Activated CD8-positive, alpha-beta memory T cell treated with anti-CD3 and anti-CD28 coated beads for 48 hours (primary cell): ENCODE results near the gene RP9.

Source experiments
- DNase-seq, 3 experiments: peaks; one replicate each; pipeline ENCODE4 v3.0.0-alpha.2; 2020; ENCODE audit warnings: low read depth in 2 of 3, low spot score in 2 of 3

Gene RP9

DNA sequence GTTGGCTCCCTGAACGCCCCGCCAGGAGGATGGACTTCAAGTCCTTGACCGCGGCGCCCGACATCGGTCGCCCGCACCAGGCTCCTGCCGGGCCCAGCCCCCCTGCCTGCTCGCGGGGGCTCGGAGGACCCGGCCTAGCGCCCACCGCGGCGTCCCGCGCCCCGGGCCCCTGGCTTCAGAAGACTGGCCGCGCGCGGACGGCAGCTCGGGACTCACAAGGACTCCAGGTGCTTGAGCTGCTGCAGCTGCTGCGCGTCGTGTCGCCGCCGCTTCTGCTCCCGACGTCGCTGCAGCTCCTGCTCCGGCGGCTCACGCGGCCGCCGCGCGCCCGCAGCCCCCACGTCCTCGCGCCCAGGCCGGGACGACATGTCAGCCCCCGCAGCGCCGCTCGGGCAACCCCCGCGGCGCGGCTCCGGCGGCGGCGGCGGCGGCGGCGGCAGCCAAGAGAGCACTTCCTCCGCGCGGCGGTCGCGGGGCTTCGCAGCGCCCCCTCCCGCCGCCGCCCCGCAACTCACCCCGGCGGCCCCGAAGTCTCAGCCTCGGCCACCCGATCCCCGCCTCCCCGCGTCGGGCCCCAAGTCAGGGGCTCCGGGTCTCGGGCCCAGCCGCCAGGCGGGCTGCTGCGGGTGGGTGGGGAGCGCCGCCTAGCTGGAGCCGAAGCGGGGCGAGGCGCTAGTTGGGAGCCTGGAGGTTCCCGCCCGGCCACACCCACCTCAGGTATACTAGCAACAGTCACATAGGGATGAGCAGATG is at the start of gene RP9:
Gene RP9 (minus strand): TSS at position 400 of the 753 bp plus-strand sequence. CDS start 32 bp downstream, at position 368.
- peak; percentile 55 to 65 (median 60) for DNase-seq

GRCh38 chr7:33157781-33158180 is 48.6 kb upstream of the RP9 start:
- no peak for DNase-seq

DNA sequence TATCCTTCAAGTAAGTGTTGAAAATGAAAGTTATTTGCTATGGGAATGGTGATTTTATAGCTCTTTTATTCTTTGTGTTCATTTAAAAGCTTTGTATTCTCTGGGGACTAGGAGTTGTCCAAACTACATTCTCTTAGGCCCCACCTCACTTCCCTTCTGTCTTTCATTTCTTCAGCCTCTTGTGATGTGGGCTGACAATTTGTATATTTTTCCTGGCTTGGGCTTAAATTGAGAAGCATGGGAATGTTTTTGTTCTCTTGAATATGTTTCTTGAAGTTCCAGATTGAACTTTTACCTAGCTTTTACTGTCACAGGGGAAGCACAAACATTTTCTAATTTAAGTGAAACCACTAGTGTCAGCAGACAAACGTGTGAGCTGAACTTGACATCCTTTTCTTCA is 48.1 kb upstream of the RP9 start:
- DNase-seq, result no peak

GRCh38 chr7:33156441-33156840 is 47.2 kb upstream of the RP9 start:
- no peak for DNase-seq

DNA sequence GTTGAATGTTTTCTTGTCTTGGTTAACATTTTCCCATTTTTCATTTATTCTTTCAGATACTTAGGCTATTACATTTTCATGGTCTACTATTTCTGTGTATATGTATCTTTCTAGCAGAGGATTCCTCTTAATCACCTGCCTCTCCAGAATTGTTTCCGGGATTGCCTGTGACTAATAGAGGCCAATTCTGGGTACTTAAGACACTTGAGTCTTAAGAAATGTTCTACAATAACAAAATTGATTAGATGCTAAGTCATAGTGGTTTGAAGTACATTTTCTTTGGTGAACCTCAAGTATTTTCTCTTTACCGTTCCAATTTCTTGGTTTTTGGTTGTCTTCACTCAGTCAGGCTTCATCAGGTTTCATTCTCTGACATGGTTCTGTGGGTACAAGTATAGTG is 46.6 kb upstream of the RP9 start:
- no peak for DNase-seq

DNA sequence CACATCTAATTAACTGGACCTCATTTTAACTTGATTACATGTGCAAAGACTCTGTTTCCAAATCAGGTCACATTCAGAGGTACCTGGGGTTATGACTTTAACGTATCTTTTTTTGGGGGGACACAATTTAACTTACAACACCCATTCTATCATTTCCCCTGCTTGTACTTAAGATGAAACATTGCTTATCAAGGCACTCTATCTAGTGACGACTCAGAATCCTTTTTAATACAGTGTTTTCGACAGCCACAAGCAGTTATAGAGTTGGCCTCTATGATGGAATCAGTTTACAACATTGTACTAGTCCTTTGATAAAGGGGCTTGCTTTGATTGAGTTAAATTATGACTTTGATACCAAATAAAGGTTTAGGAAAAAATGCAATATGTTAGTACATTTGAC is 42.9 kb upstream of the RP9 start:
- DNase-seq, result no peak

- no peak for DNase-seq
These were observed 36.0 kb upstream of the RP9 start for GRCh38 chr7:33145156-33145555.

- no peak for DNase-seq
These were observed 35.0 kb upstream of the RP9 start for GRCh38 chr7:33143996-33144718.

GRCh38 chr7:33142585-33142984 is 33.4 kb upstream of the RP9 start:
- DNase-seq, result no peak

DNA sequence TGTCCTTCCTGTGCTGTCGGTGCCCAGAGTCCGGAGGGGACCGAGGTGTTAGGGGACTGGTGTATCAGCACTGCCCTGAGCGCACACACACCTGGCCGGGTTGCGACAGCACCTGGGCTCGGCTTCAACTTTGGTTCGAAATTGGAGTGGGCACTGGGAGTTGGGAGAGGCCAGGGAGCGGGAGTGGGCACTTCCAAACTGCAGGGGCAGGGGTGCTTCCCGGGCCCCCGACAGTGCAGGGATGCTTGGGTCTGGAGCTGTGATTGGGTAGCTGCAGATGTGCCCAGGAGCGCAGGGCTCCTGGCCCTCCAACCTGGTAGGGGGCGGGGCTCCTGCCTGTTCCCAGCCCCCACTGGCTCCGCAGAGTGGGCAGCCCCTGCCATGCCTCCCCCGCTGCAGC is 27.9 kb upstream of the RP9 start:
- no peak for DNase-seq

DNA sequence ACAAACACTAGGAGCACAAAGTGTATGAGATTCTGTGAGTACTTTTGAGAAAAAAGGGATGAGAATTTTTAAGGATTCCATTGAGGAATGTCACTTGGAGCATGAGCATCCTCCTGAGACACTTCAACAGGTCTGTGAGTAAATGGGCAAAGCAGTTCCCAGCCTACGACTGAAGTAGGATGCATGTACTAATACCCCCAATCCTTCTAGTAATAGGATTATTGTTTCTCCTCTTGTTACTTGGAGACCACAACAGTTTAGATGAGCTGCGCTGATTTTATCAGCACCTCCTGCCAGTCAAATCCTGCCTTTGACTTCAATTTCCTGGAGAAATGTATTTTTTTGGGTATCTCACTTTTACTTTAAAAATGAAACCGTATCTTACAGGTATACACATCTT is 21.0 kb upstream of the RP9 start:
- no peak for DNase-seq

GRCh38 chr7:33129806-33130153 is 20.6 kb upstream of the RP9 start:
- DNase-seq, result no peak

- peak; percentile 76 to 88 (median 78) for DNase-seq
These were observed 20.0 kb upstream of the RP9 start, which contains the start of gene BBS9 for GRCh38 chr7:33128990-33129805. Gene BBS9, plus strand, starts transcription at chr7:33129564. Its CDS starts 16,689 bp downstream, at chr7:33146253.

GRCh38 chr7:33128631-33128989 is 19.4 kb upstream of the RP9 start:
- no peak for DNase-seq

- no peak for DNase-seq
These were observed 17.9 kb upstream of the RP9 start for GRCh38 chr7:33127085-33127484.

DNA sequence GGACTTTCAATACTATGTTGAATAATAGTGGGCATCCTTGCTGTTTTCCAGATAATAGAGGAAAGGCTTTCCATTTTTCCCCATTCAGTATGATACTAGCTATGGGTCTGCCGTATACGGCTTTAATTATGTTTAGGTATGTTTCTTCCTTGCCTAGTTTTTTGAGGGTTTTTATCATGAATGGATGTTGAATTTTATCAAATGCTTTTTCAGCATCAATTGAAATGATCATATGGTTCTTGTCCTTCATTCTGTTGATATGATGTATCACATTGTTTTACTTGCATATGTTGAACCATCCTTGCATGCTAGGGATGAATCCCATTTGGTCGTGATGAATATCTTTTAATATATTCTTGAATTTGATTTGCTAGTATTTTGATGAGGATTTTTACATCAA is 9.2 kb upstream of the RP9 start:
- DNase-seq, result no peak

DNA sequence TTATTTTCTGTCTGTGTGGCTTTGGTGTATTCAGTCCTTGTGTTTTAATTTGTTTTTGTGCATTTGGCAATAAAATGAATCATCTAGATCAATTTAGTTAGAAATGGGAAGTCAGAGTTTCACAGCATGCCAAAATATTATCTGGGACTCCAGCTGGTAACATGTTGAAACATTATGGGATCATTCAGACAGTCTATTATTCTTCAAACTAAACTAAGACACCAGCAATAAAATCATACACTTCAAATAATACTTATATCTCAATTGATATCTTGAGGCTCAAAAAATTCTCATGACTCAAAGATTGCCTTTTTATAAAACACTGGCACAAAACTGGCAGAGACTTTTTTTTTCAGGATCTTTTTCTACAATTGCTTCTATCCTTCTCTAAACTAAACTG is 5.8 kb upstream of the RP9 start:
- DNase-seq, result no peak

DNA sequence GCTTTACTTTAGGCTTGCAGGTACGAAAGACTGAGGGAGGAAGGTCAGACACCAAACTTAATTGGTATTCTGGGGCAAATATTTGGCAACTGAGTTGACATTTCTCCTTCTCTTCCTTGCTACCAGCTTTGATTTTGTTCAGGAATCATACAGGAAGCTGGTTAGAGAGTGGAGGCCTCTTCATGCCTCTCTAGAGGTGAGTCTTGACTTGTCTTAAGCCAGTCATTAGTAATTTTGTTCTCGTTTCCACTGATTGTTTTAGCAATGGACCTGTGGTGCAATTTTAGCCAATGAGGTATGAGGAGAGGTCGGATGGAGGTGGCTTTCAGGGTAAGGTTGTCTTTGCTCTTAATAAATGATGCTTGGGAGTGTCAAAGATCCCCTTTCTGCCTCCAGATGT is 2.4 kb upstream of the RP9 start:
- no peak for DNase-seq

GRCh38 chr7:33109758-33110238 is 594 bp upstream of the RP9 start:
- DNase-seq, result no peak

- DNase-seq, result no peak
These were observed 625 bp downstream of the RP9 start for GRCh38 chr7:33108554-33109004.

GRCh38 chr7:33107136-33108066 is 1.8 kb downstream of the RP9 start:
- DNase-seq, result no peak
